C4-2B (cell line): ENCODE results near the gene ATCAY.

Source experiments
- ZFX ChIP-seq: fragments of 450-650 bp; IDR thresholded peaks from 2 replicates; pipeline ENCODE4 v1.6.1; 2017
- TF ChIP-seq, protein P1 (sequence below): fragments of 450-650 bp; conservative IDR thresholded peaks from 2 replicates; pipeline ENCODE4 v1.5.1; 2017; ENCODE audit warnings: mild to moderate bottlenecking

GRCh38 chr19:3868770-3869456 lies 11.6 kb upstream of the ATCAY start, which contains the start of gene ZFR2:
- TF ChIP-seq, protein P1, sequence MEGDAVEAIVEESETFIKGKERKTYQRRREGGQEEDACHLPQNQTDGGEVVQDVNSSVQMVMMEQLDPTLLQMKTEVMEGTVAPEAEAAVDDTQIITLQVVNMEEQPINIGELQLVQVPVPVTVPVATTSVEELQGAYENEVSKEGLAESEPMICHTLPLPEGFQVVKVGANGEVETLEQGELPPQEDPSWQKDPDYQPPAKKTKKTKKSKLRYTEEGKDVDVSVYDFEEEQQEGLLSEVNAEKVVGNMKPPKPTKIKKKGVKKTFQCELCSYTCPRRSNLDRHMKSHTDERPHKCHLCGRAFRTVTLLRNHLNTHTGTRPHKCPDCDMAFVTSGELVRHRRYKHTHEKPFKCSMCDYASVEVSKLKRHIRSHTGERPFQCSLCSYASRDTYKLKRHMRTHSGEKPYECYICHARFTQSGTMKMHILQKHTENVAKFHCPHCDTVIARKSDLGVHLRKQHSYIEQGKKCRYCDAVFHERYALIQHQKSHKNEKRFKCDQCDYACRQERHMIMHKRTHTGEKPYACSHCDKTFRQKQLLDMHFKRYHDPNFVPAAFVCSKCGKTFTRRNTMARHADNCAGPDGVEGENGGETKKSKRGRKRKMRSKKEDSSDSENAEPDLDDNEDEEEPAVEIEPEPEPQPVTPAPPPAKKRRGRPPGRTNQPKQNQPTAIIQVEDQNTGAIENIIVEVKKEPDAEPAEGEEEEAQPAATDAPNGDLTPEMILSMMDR = no peak
- TF ChIP-seq ZFX = no peak
